Parathyroid adenoma (tissue), 2 donors: ENCODE measurements around the gene DHDH.
"Not testable (repeated sequence)": the region's sequence is repeated elsewhere in the genome, so short reads cannot be mapped to it uniquely, and the experiment has no call there.

Experiments
- H2AFZ ChIP-seq: fragments of 300-600 bp; sonication (generic); one replicate; pipeline ENCODE4 v1.7.0; 2017; ENCODE audit warnings: antibody characterized with exemption, mild to moderate bottlenecking
- H3K27ac ChIP-seq: fragments of 300-600 bp; sonication (generic); one replicate; pipeline ENCODE4 v1.7.0; 2017
- H3K27me3 ChIP-seq: fragments of 300-600 bp; sonication (generic); one replicate; pipeline ENCODE4 v1.7.0; 2017; ENCODE audit warnings: low read length; ENCODE audit not compliant: control insufficient read depth, insufficient read depth
- H3K36me3 ChIP-seq: fragments of 300-600 bp; sonication (generic); one replicate; pipeline ENCODE4 v1.7.0; 2017; ENCODE audit warnings: low read length; ENCODE audit not compliant: control insufficient read depth, insufficient read depth
- H3K4me1 ChIP-seq: fragments of 300-600 bp; sonication (generic); one replicate; pipeline ENCODE4 v1.7.0; 2017; ENCODE audit warnings: control low read depth
- H3K4me2 ChIP-seq: fragments of 300-600 bp; sonication (generic); one replicate; pipeline ENCODE4 v1.7.0; 2017; ENCODE audit warnings: low read length
- H3K4me3 ChIP-seq: fragments of 300-600 bp; sonication (generic); one replicate; pipeline ENCODE4 v1.7.0; 2017; ENCODE audit warnings: low read depth, low read length
- H3K79me2 ChIP-seq: fragments of 300-600 bp; sonication (generic); one replicate; pipeline ENCODE4 v1.7.0; 2017; ENCODE audit warnings: control low read depth
- H3K9ac ChIP-seq: fragments of 300-600 bp; sonication (generic); one replicate; pipeline ENCODE4 v1.7.0; 2017; ENCODE audit warnings: mild to moderate bottlenecking
- H3K9me3 ChIP-seq: fragments of 300-600 bp; sonication (generic); one replicate; pipeline ENCODE4 v1.7.0; 2017; ENCODE audit warnings: low read length; ENCODE audit not compliant: control insufficient read depth
- CTCF ChIP-seq: fragments of 300-600 bp; sonication (generic); IDR thresholded peaks from one replicate; pipeline ENCODE4 v1.7.0; 2017; ENCODE audit warnings: antibody characterized with exemption, mild to moderate bottlenecking
- donor health status: primary hyperparathyroidism.

The DHDH gene

GRCh38 chr19:48921721-48922500 is 11.6 kb upstream of the DHDH start:
- H3K4me3 ChIP-seq, result no peak overlapping the region
- H3K4me2 ChIP-seq, result no peak overlapping the region
- no peak overlapping the region for H3K27ac ChIP-seq
- TF ChIP-seq CTCF, result no peak
- no peak overlapping the region for H3K9ac ChIP-seq
- no peak overlapping the region for H2AFZ ChIP-seq
- H3K9me3 ChIP-seq, result no peaks in the 10 kb centered on the region
- no peaks in the 10 kb centered on the region for H3K27me3 ChIP-seq
- no peaks in the 10 kb centered on the region for H3K4me1 ChIP-seq
- no peaks in the 10 kb centered on the region for H3K36me3 ChIP-seq
- no peaks in the 10 kb centered on the region for H3K79me2 ChIP-seq

- H3K36me3 ChIP-seq, result no peaks in the 10 kb centered on the region
- H3K27ac ChIP-seq, result no peak overlapping the region
- no peak overlapping the region for H3K4me2 ChIP-seq
- no peak overlapping the region for H3K4me3 ChIP-seq
- no peak overlapping the region for H2AFZ ChIP-seq
- no peaks in the 10 kb centered on the region for H3K9me3 ChIP-seq
- H3K27me3 ChIP-seq, result no peaks in the 10 kb centered on the region
- H3K9ac ChIP-seq, result no peak overlapping the region
- no peaks in the 10 kb centered on the region for H3K4me1 ChIP-seq
- no peaks in the 10 kb centered on the region for H3K79me2 ChIP-seq
- no peak for TF ChIP-seq CTCF
Measured at GRCh38 chr19:48922548-48923490, 10.7 kb upstream of the DHDH start.

- Histone ChIP-seq H3K79me2 (no peaks in the 10 kb centered on the region), H2AFZ (no peak overlapping the region), H3K9me3 (no peaks in the 10 kb centered on the region), H3K4me1 (no peaks in the 10 kb centered on the region), H3K4me3 (no peak overlapping the region), H3K27ac (no peak overlapping the region), H3K9ac (no peak overlapping the region), H3K36me3 (no peaks in the 10 kb centered on the region), H3K27me3 (no peaks in the 10 kb centered on the region), H3K4me2 (no peak overlapping the region)
- no peak for TF ChIP-seq CTCF
Measured at GRCh38 chr19:48925240-48925843, 8.2 kb upstream of the DHDH start.

GRCh38 chr19:48925890-48926289 is 7.6 kb upstream of the DHDH start:
- H3K4me1 ChIP-seq, H3K9ac ChIP-seq, H3K4me2 ChIP-seq, H3K36me3 ChIP-seq, H3K9me3 ChIP-seq, H3K4me3 ChIP-seq, H2AFZ ChIP-seq, H3K79me2 ChIP-seq, H3K27ac ChIP-seq, H3K27me3 ChIP-seq: not testable (repeated sequence)

- no peak overlapping the region for H3K4me2 ChIP-seq
- H3K4me1 ChIP-seq, result no peaks in the 10 kb centered on the region
- no peaks in the 10 kb centered on the region for H3K79me2 ChIP-seq
- H2AFZ ChIP-seq, result no peak overlapping the region
- no peak overlapping the region for H3K9ac ChIP-seq
- TF ChIP-seq CTCF, result no peak
- H3K27ac ChIP-seq, result no peak overlapping the region
- no peaks in the 10 kb centered on the region for H3K9me3 ChIP-seq
- no peaks in the 10 kb centered on the region for H3K27me3 ChIP-seq
- no peaks in the 10 kb centered on the region for H3K36me3 ChIP-seq
- no peak overlapping the region for H3K4me3 ChIP-seq
Measured at GRCh38 chr19:48926909-48927308, 6.6 kb upstream of the DHDH start.

- not testable (repeated sequence) for H3K27ac ChIP-seq, H3K27me3 ChIP-seq, H3K9me3 ChIP-seq, H3K9ac ChIP-seq, H2AFZ ChIP-seq, H3K4me1 ChIP-seq, H3K79me2 ChIP-seq, H3K4me3 ChIP-seq, H3K36me3 ChIP-seq, H3K4me2 ChIP-seq
Measured at GRCh38 chr19:48927692-48928091, 5.8 kb upstream of the DHDH start.
